Uterus (tissue), 2 donors: Measurements from ENCODE around the gene ZSWIM5.

Source experiments
- CTCF ChIP-seq, 4 experiments: fragments of 200-600 bp in 2 of 4; fragments of 450-650 bp in 2 of 4; sonication (generic) in 2 of 4; IDR thresholded peaks; one replicate each; pipeline ENCODE4 v1.5.1; 2016 to 2019; ENCODE audit warnings: antibody characterized with exemption in 4 of 4, mild to moderate bottlenecking in 2 of 4, moderate library complexity in 1 of 4
- POLR2A ChIP-seq, 2 donors: fragments of 450-650 bp; IDR thresholded peaks; one replicate each; pipeline ENCODE4 v1.6.1; 2016; ENCODE audit warnings: antibody characterized with exemption in 2 of 2, mild to moderate bottlenecking in 1 of 2, moderate library complexity in 1 of 2

GRCh38 chr1:45187725-45188124 is 18.7 kb downstream of the ZSWIM5 start:
- no peak for TF ChIP-seq CTCF (IDR thresholded peaks at IDR 0.05)
- TF ChIP-seq POLR2A (IDR thresholded peaks at IDR 0.05), result no peak
